ENCODE data around the gene GAS2L1. TPM values are rescaled to one million over a fixed set of nuclear protein-coding genes. Genes with fewer than 3 reads are reported as not detected.

GAS2L1 gene
- total RNA-seq, 2 donors from 2014 or later = 32.5 to 52.9 TPM

- peak; percentile 56 for TF ChIP-seq CTCF (IDR thresholded peaks at IDR 0.05)
- H3K4me1 ChIP-seq (ENCODE audit: control insufficient read depth in 1 of 2, low read depth in 2 of 2) = no peaks in the 10 kb centered on the region
- no peak overlapping the region for H3K4me3 ChIP-seq
- H3K27me3 ChIP-seq (replicated peaks; ENCODE audit: insufficient read depth) = no peaks in the 10 kb centered on the region
- no peaks in the 10 kb centered on the region for H3K9me3 ChIP-seq
- ATAC-seq (ENCODE audit: insufficient number of reproducible peaks, low FRiP score, low read depth) (no peak), DNase-seq (ENCODE audit: low spot score) (no peak)
- H3K27ac ChIP-seq = no peak overlapping the region
- peaks cover 28% of the 10 kb centered on the region for H3K36me3 ChIP-seq
Measured at GRCh38 chr22:29359469-29359868, 53.0 kb downstream of the GAS2L1 start.

Other genes starting within 250 kb of the GAS2L1 start
- gene C22orf31, start 244.8 kb upstream of the GAS2L1 start, total RNA-seq = not detected
- 10 to 100 TPM in 1 of 2 donors, 1 to 10 TPM in 1; 8.4 to 13.9 TPM for gene KREMEN1, start 233.6 kb upstream of the GAS2L1 start, total RNA-seq
- gene EMID1, start 100.8 kb upstream of the GAS2L1 start, total RNA-seq = under 1 TPM in 1 of 2 donors, not detected in 1; 0.27 TPM
- gene RHBDD3, start 38.7 kb upstream of the GAS2L1 start, total RNA-seq = 10 to 100 TPM; 23.9 to 36.7 TPM
- gene EWSR1, start 38.4 kb upstream of the GAS2L1 start, total RNA-seq = 100 to 1,000 TPM; 197 to 225 TPM
- gene RASL10A, start 9.0 kb downstream of the GAS2L1 start, total RNA-seq = 1 to 10 TPM; 3.4 to 4.1 TPM
- 10 to 100 TPM; 59.5 to 73.1 TPM for gene AP1B1, start 81.9 kb downstream of the GAS2L1 start, total RNA-seq
- gene RFPL1, start 131.9 kb downstream of the GAS2L1 start, total RNA-seq = not detected
- under 1 TPM; 0.14 to 0.85 TPM for gene NEFH, start 173.6 kb downstream of the GAS2L1 start, total RNA-seq
- 100 to 1,000 TPM in 1 of 2 donors, 10 to 100 TPM in 1; 39.8 to 104 TPM for gene THOC5, start 247.1 kb downstream of the GAS2L1 start, total RNA-seq

Data from thoracic aorta (tissue), 2 donors.